Ascending aorta (tissue), 2 donors: ENCODE measurements around the gene ATP13A5. TPM values are rescaled to one million over a fixed set of nuclear protein-coding genes. Genes with fewer than 3 reads are reported as not detected.

Source experiments
- DNase-seq, 2 donors: peaks; one replicate each; pipeline ENCODE4 v3.0.0-alpha.2; 2019; ENCODE audit warnings: low spot score in 2 of 2
- H3K27ac ChIP-seq, 2 donors: fragments of 200-600 bp; sonication (generic); one replicate each; pipeline ENCODE4 v1.5.1; 2016 to 2017; ENCODE audit warnings: mild to moderate bottlenecking in 1 of 2
- H3K27me3 ChIP-seq: fragments of 200-600 bp; sonication (generic); one replicate; pipeline ENCODE4 v1.5.1; 2017
- H3K36me3 ChIP-seq, 2 donors: fragments of 200-600 bp; sonication (generic); one replicate each; pipeline ENCODE4 v1.5.1; 2016
- H3K4me1 ChIP-seq, 2 donors: fragments of 200-600 bp; sonication (generic); one replicate each; pipeline ENCODE4 v1.5.1; 2016 to 2017; ENCODE audit warnings: mild to moderate bottlenecking in 1 of 2
- H3K4me3 ChIP-seq, 2 donors: fragments of 200-600 bp; sonication (generic); one replicate each; pipeline ENCODE4 v1.5.1; 2016 to 2017; ENCODE audit warnings: mild to moderate bottlenecking in 1 of 2
- H3K9me3 ChIP-seq, 2 donors: fragments of 200-600 bp; sonication (generic); one replicate each; pipeline ENCODE4 v1.5.1; 2016
- CTCF ChIP-seq, 3 experiments: fragments of 200-600 bp in 2 of 3; fragments of 450-650 bp in 1 of 3; sonication (generic) in 2 of 3; IDR thresholded peaks; one replicate each; pipeline ENCODE4 v1.5.1; 2016 to 2019; ENCODE audit warnings: antibody characterized with exemption in 3 of 3, mild to moderate bottlenecking in 1 of 3, moderate library complexity in 1 of 3
- intact Hi-C: fragments of 100-400 bp; cut with DNase I; formaldehyde crosslinking; loops from one replicate; pipeline ENCODE4 v1.15.1; 2023
- total RNA-seq: library from RNA; depleted of rRNA; stranded (reverse); fragments of >200 nt; gene quantifications from one replicate; pipeline ENCODE4 v1.1.0, GENCODE V29; 2016

Gene ATP13A5
- total RNA-seq, 1 donor from 2014 or later = not detected

GRCh38 chr3:193333229-193333628 lies 45.3 kb downstream of the ATP13A5 start:
- no peaks in the 10 kb centered on the region for H3K36me3 ChIP-seq
- H3K9me3 ChIP-seq = no peaks in the 10 kb centered on the region
- intact Hi-C loops = no loop called here
- no peak overlapping the region for H3K4me3 ChIP-seq
- no peaks in the 10 kb centered on the region for H3K4me1 ChIP-seq
- no peak overlapping the region for H3K27ac ChIP-seq
- no peaks in the 10 kb centered on the region for H3K27me3 ChIP-seq
- no peak for DNase-seq
- no peak for TF ChIP-seq CTCF (IDR thresholded peaks at IDR 0.05)

- Histone ChIP-seq H3K27ac (no peak overlapping the region), H3K27me3 (no peaks in the 10 kb centered on the region), H3K4me1 (no peaks in the 10 kb centered on the region), H3K9me3 (no peaks in the 10 kb centered on the region), H3K4me3 (no peak overlapping the region), H3K36me3 (no peaks in the 10 kb centered on the region)
- intact Hi-C loops = no loop called here
- no peak for TF ChIP-seq CTCF (IDR thresholded peaks at IDR 0.05)
- no peak for DNase-seq
Measured at GRCh38 chr3:193330555-193331204, 47.9 kb downstream of the ATP13A5 start.

GRCh38 chr3:193317682-193318300 lies 60.8 kb downstream of the ATP13A5 start:
- DNase-seq = no peak
- H3K4me1 ChIP-seq = no peaks in the 10 kb centered on the region
- no peaks in the 10 kb centered on the region for H3K36me3 ChIP-seq
- no peak overlapping the region for H3K4me3 ChIP-seq
- intact Hi-C loops = no loop called here
- H3K27me3 ChIP-seq = no peaks in the 10 kb centered on the region
- no peak for TF ChIP-seq CTCF (IDR thresholded peaks at IDR 0.05)
- H3K9me3 ChIP-seq = no peaks in the 10 kb centered on the region
- H3K27ac ChIP-seq = no peak overlapping the region

GRCh38 chr3:193314161-193314560 lies 64.4 kb downstream of the ATP13A5 start:
- Histone ChIP-seq H3K9me3 (no peaks in the 10 kb centered on the region), H3K4me1 (no peaks in the 10 kb centered on the region), H3K4me3 (no peak overlapping the region), H3K27ac (no peak overlapping the region), H3K27me3 (no peaks in the 10 kb centered on the region), H3K36me3 (no peaks in the 10 kb centered on the region)
- intact Hi-C loops = no loop called here
- DNase-seq = no peak
- no peak for TF ChIP-seq CTCF (IDR thresholded peaks at IDR 0.05)

GRCh38 chr3:193313061-193313958 lies 65.2 kb downstream of the ATP13A5 start:
- Histone ChIP-seq H3K27me3 (no peaks in the 10 kb centered on the region), H3K4me3 (no peak overlapping the region), H3K27ac (no peak overlapping the region), H3K9me3 (no peaks in the 10 kb centered on the region), H3K36me3 (no peaks in the 10 kb centered on the region), H3K4me1 (no peaks in the 10 kb centered on the region)
- no peak for TF ChIP-seq CTCF (IDR thresholded peaks at IDR 0.05)
- DNase-seq = no peak
- intact Hi-C loops = no loop called here
